HG03565 (cell line): ENCODE results near the gene ACOT11.
"Not testable (repeated sequence)": the region's sequence is repeated elsewhere in the genome, so short reads cannot be mapped to it uniquely, and the experiment has no call there.

ENCODE experiments used
- ATAC-seq: cut with Tn5 transposase; IDR thresholded peaks from one replicate; pipeline ENCODE4 v1.9.1; 2021; ENCODE audit warnings: mild to moderate bottlenecking, moderate library complexity; ENCODE audit not compliant: unreplicated experiment

Gene ACOT11

GRCh38 chr1:54547601-54548388 is at the start of gene ACOT11:
Gene ACOT11, plus strand, starts transcription at chr1:54548228. Its CDS starts 82 bp downstream, at chr1:54548310.
- no peak for ATAC-seq

GRCh38 chr1:54498383-54499096 is 49.5 kb upstream of the ACOT11 start:
- ATAC-seq = no peak

GRCh38 chr1:54499097-54499359 is 49.0 kb upstream of the ACOT11 start:
- ATAC-seq = no peak

GRCh38 chr1:54499360-54500106 is 48.5 kb upstream of the ACOT11 start:
- no peak for ATAC-seq

- ATAC-seq = no peak
These were observed 48.0 kb upstream of the ACOT11 start for GRCh38 chr1:54500107-54500431.

GRCh38 chr1:54501849-54502248 is 46.2 kb upstream of the ACOT11 start:
- no peak for ATAC-seq

- no peak for ATAC-seq
These were observed 45.7 kb upstream of the ACOT11 start for GRCh38 chr1:54502342-54502741.

GRCh38 chr1:54506594-54506993 is 41.4 kb upstream of the ACOT11 start:
- ATAC-seq = no peak

GRCh38 chr1:54507033-54507870 is 40.8 kb upstream of the ACOT11 start:
- ATAC-seq = no peak

- no peak for ATAC-seq
These were observed 37.2 kb upstream of the ACOT11 start for GRCh38 chr1:54510715-54511270.

- ATAC-seq = not testable (repeated sequence)
These were observed 34.0 kb upstream of the ACOT11 start for GRCh38 chr1:54513921-54514580.

GRCh38 chr1:54516249-54516920 is 31.6 kb upstream of the ACOT11 start:
- ATAC-seq = no peak

GRCh38 chr1:54517496-54517895 is 30.5 kb upstream of the ACOT11 start:
- no peak for ATAC-seq

GRCh38 chr1:54518489-54518888 is 29.5 kb upstream of the ACOT11 start:
- no peak for ATAC-seq

GRCh38 chr1:54519709-54520108 is 28.3 kb upstream of the ACOT11 start:
- ATAC-seq = no peak

- no peak for ATAC-seq
These were observed 27.3 kb upstream of the ACOT11 start for GRCh38 chr1:54520631-54521321.

- ATAC-seq = not testable (repeated sequence)
These were observed 21.5 kb upstream of the ACOT11 start for GRCh38 chr1:54526565-54526964.

GRCh38 chr1:54528613-54529012 is 19.4 kb upstream of the ACOT11 start:
- no peak for ATAC-seq

- ATAC-seq = no peak
These were observed 16.0 kb upstream of the ACOT11 start for GRCh38 chr1:54532033-54532432.
